K562 (cell line): ENCODE data around the gene DIPK1B. TPM values are rescaled to one million over a fixed set of nuclear protein-coding genes. Genes with fewer than 3 reads are reported as not detected.

ENCODE experiments used
- ATAC-seq: fragments of 200-7000 bp; cut with Tn5 transposase; 3 replicates; pipeline ENCODE4 v1.9.1; 2020; ENCODE audit warnings: moderate library complexity
- BruUV-seq: library from RNA; stranded (reverse); fragments of 400-500 nt; replicated peaks from 2 replicates; lab custom pipeline; 2021; lab: Mats Ljungman, UMichigan
- CTCF ChIA-PET: fragments of 300-600 bp; formaldehyde crosslinking; extraction: SDS; loops from one replicate; lab custom pipeline; 2021; ENCODE audit warnings: low intra/inter-chr PET ratio; lab: Yijun Ruan, JAX
- POLR2A ChIA-PET: fragments of 300-600, 350-650 bp; sonication (Branson Sonifier 250); formaldehyde crosslinking; extraction: SDS; loops from one replicate; lab custom pipeline; 2021; ENCODE audit warnings: antibody characterized with exemption, inconsistent platforms; lab: Yijun Ruan, JAX
- DNase-seq, 4 experiments: peaks; one replicate each; pipeline versions ENCODE4 v3.0.0 to v3.0.0-alpha.2; 2011 to 2018; ENCODE audit warnings: low spot score in 3 of 4, mixed read lengths in 3 of 4; ENCODE audit errors: extremely low read depth in 1 of 4
- FAIRE-seq: peaks from 2 replicates; lab custom pipeline; 2011; peaks lifted over from hg19 to GRCh38; lab: Jason Lieb, UNC
- H2AFZ ChIP-seq: 2 replicates; pipeline ENCODE4 v1.6.0; 2011; ENCODE audit warnings: low read depth, low read length, control low read depth, inconsistent platforms
- H3K27ac ChIP-seq: fragments of 200-600 bp; 3 replicates; pipeline ENCODE4 v1.8.0; 2011; ENCODE audit warnings: low read depth, mild to moderate bottlenecking, control low read depth, inconsistent platforms, low read length, moderate library complexity, mixed read lengths; ENCODE audit errors: extremely low read depth
- H3K27me3 ChIP-seq, 2 experiments: fragments of 300-600 bp in 1 of 2; 2 replicates in 1 of 2; 3 replicates in 1 of 2; pipeline versions ENCODE4 v1.6.0 to v1.8.0; 2011; ENCODE audit warnings: inconsistent platforms in 2 of 2, low read length in 2 of 2, mild to moderate bottlenecking in 1 of 2, mixed read lengths in 1 of 2, moderate library complexity in 1 of 2; ENCODE audit not compliant: control insufficient read depth in 2 of 2, insufficient read depth in 2 of 2
- H3K36me3 ChIP-seq: fragments of 300-600 bp; 3 replicates; pipeline ENCODE4 v1.8.0; 2011; ENCODE audit warnings: mild to moderate bottlenecking, low read length, inconsistent platforms; ENCODE audit not compliant: control insufficient read depth, insufficient read depth
- H3K4me1 ChIP-seq, 2 experiments: fragments of 200-600 bp in 1 of 2; replicated peaks in 1 of 2; 2 replicates in 1 of 2; 3 replicates in 1 of 2; pipeline versions ENCODE4 v1.5.1 to v1.8.0; 2011; ENCODE audit warnings: inconsistent platforms in 2 of 2, low read length in 2 of 2, mild to moderate bottlenecking in 1 of 2, mixed read lengths in 1 of 2, moderate library complexity in 1 of 2; ENCODE audit not compliant: control insufficient read depth in 2 of 2, insufficient read depth in 2 of 2
- H3K4me2 ChIP-seq: 2 replicates; pipeline ENCODE4 v1.6.1; 2011; ENCODE audit warnings: low read length, control low read depth, inconsistent platforms, mixed read lengths; ENCODE audit not compliant: insufficient read depth
- H3K4me3 ChIP-seq: fragments of 200-600 bp; sonication (generic), shearing (Covaris generic); 2 replicates; pipeline ENCODE4 v1.5.1; 2016; ENCODE audit warnings: control low read depth, inconsistent platforms
- H3K79me2 ChIP-seq: fragments of 200-600 bp; 3 replicates; pipeline ENCODE4 v1.8.0; 2011; ENCODE audit warnings: low read length, inconsistent platforms; ENCODE audit not compliant: control insufficient read depth, insufficient read depth
- H3K9ac ChIP-seq, 2 experiments: 2 replicates each; pipeline versions ENCODE4 v1.6.0 to v1.6.1; 2011; ENCODE audit warnings: low read depth in 2 of 2, low read length in 2 of 2, control low read depth in 1 of 2, inconsistent platforms in 1 of 2, mild to moderate bottlenecking in 1 of 2, mixed read lengths in 1 of 2; ENCODE audit not compliant: insufficient read depth in 1 of 2
- H3K9me1 ChIP-seq: one replicate; pipeline ENCODE4 v1.6.0; 2011; ENCODE audit warnings: inconsistent platforms, mild to moderate bottlenecking, low read length, moderate library complexity; ENCODE audit not compliant: control insufficient read depth, insufficient read depth
- H3K9me3 ChIP-seq: replicated peaks from 2 replicates; pipeline ENCODE4 v1.5.1; 2011; ENCODE audit warnings: low read depth, low read length, inconsistent platforms; ENCODE audit not compliant: control insufficient read depth, insufficient read depth
- H4K20me1 ChIP-seq: replicated peaks from 2 replicates; pipeline ENCODE4 v1.6.1; 2011; ENCODE audit warnings: low read length, inconsistent platforms, mixed read lengths; ENCODE audit not compliant: control insufficient read depth, insufficient read depth
- CBFA2T2 ChIP-seq: fragments of 450-650 bp; conservative IDR thresholded peaks from 2 replicates; pipeline ENCODE4 v1.6.1; 2017; ENCODE audit warnings: mild to moderate bottlenecking
- CHCHD3 ChIP-seq: fragments of 250-450 bp; sonication (Bioruptor Pico); IDR thresholded peaks from 2 replicates; pipeline ENCODE4 v2.1.2; 2022; ENCODE audit warnings: mild to moderate bottlenecking
- ETS1 ChIP-seq: conservative IDR thresholded peaks from 2 replicates; pipeline ENCODE4 v1.6.1; 2011; ENCODE audit warnings: low read depth, mild to moderate bottlenecking, low read length; ENCODE audit not compliant: control insufficient read depth
- EWSR1 ChIP-seq: fragments of 450-650 bp; IDR thresholded peaks from 2 replicates; pipeline ENCODE4 v1.6.1; 2018; ENCODE audit warnings: borderline replicate concordance, mild to moderate bottlenecking, low read depth, moderate library complexity; ENCODE audit not compliant: partially characterized antibody
- KAT8 ChIP-seq: fragments of 450-650 bp; IDR thresholded peaks from 2 replicates; pipeline ENCODE4 v1.6.1; 2016; ENCODE audit warnings: low read depth, mild to moderate bottlenecking
- KDM5B ChIP-seq: fragments of 200-600 bp; sonication (generic); IDR thresholded peaks from 2 replicates; pipeline ENCODE4 v1.6.1; 2012; ENCODE audit warnings: low read depth, mild to moderate bottlenecking, moderate library complexity, low read length, control low read depth, inconsistent platforms; ENCODE audit not compliant: insufficient replicate concordance
- POLR3A ChIP-seq: IDR thresholded peaks from 2 replicates; pipeline ENCODE4 v1.6.1; 2011; ENCODE audit warnings: borderline replicate concordance, mild to moderate bottlenecking, moderate library complexity; ENCODE audit not compliant: insufficient read length, insufficient read depth; ENCODE audit errors: extremely low read depth
- PYGO2 ChIP-seq: fragments of 450-650 bp; IDR thresholded peaks from 2 replicates; pipeline ENCODE4 v1.6.1; 2016; ENCODE audit warnings: mild to moderate bottlenecking, missing genetic modification characterization, moderate library complexity, missing compliant biosample characterization
- THRA ChIP-seq: fragments of 450-650 bp; IDR thresholded peaks from 2 replicates; pipeline ENCODE4 v1.6.1; 2017; ENCODE audit warnings: mild to moderate bottlenecking, moderate library complexity
- ZNF280B ChIP-seq: fragments of 250-450 bp; sonication (Bioruptor Pico); IDR thresholded peaks from 2 replicates; pipeline ENCODE4 v1.5.1; 2021; ENCODE audit warnings: mild to moderate bottlenecking
- WGBS: fragments of 100-300 bp; shearing (Covaris generic); methylation state at CpG from one replicate; pipeline ENCODE4 v1.1.6; 2016; ENCODE audit warnings: low coverage, mixed read lengths; ENCODE audit not compliant: insufficient coverage; ENCODE audit errors: missing lambda C conversion rate; 5-methylcytosine and 5-hydroxymethylcytosine counted together
- in situ Hi-C: fragments of 300-500 bp; cut with MboI; formaldehyde crosslinking; loops from 4 replicates; pipeline ENCODE4 v1.15.0; 2018; ENCODE audit warnings: inconsistent platforms, mixed read lengths
- intact Hi-C: fragments of 100-400 bp; cut with micrococcal nuclease; formaldehyde crosslinking; loops from 2 replicates; pipeline ENCODE4 v1.14.2; 2022
- polyA plus RNA-seq, 8 experiments: library from polyadenylated mRNA; depleted of rRNA in 4 of 8; stranded (reverse) in 5 of 8; unstranded in 3 of 8; fragments of >200 nt; fragmentation: Nextera tagmentation in 2 of 8; fragmentation: Illumina TruSeq in 1 of 8; extraction: Ambion mirVana in 2 of 8; extraction: Trizol in 1 of 8; gene quantifications; 2 replicates each; pipeline versions ENCODE4 v1.2.1 to v1.2.3, GENCODE V29; 2011 to 2014; ENCODE audit warnings: inconsistent platforms in 1 of 8, missing spikeins in 1 of 8
- total RNA-seq, 7 experiments: library from RNA; depleted of rRNA in 6 of 7; stranded (reverse); fragments of >200 nt in 6 of 7; fragmentation: Illumina TruSeq in 2 of 7; extraction: Trizol in 2 of 7; gene quantifications; 2 replicates each; pipeline versions ENCODE4 v1.2.1 to v1.2.3, GENCODE V29; 2011 to 2021; ENCODE audit warnings: low replicate concordance in 1 of 7

The DIPK1B gene
- total and polyA plus RNA-seq, 9 of the 15 experiments (the other 6 are each of a cell fraction or from before 2014, with no cell fraction given) = 0.08 to 22.3 (median 5.9) TPM

- intact Hi-C loops = no loop called here
- WGBS = 87% methylated on average over 13 of the region's 15 CpGs
- FAIRE-seq = no peak
- no peak for DNase-seq
- H3K9ac ChIP-seq = peak overlapping the region in 1 of 2 experiments; percentile 98; a peak in 2 of 4 replicates
- H3K4me3 ChIP-seq = no peak overlapping the region
- H3K9me1 ChIP-seq = peaks cover 6% of the 10 kb centered on the region
- H3K27me3 ChIP-seq = no peaks in the 10 kb centered on the region
- BruUV-seq = no TSS peak
- no peak overlapping the region for H3K27ac ChIP-seq
- peaks cover 58% of the 10 kb centered on the region for H3K79me2 ChIP-seq
- H3K9me3 ChIP-seq = no peaks in the 10 kb centered on the region
- H3K4me1 ChIP-seq = peaks cover 6 to 74% of the 10 kb centered on the region in 2 experiments; a peak in 4 of 5 replicates
- CTCF ChIA-PET = no interaction called here
- no peak for ATAC-seq
- H3K4me2 ChIP-seq = no peak overlapping the region
- no peak for TF ChIP-seq EWSR1
- TF ChIP-seq ZNF280B (CRISPR knock-in tag) = no peak
- TF ChIP-seq THRA = no peak
- TF ChIP-seq CBFA2T2 = no peak
- no peak for TF ChIP-seq ETS1
- TF ChIP-seq KDM5B = no peak
- no peak for TF ChIP-seq PYGO2 (tag)
- TF ChIP-seq POLR3A = no peak
- no peak for TF ChIP-seq CHCHD3 (CRISPR knock-in tag)
- no peak for TF ChIP-seq KAT8
- TF ChIP-seq, all 486 proteins: peak for 0
- in situ Hi-C loops = no loop called here
- Histone ChIP-seq H2AFZ (no peak overlapping the region), H4K20me1 (peaks cover 6% of the 10 kb centered on the region; the same call in 1 of the 2 replicates), H3K36me3 (peaks cover 20% of the 10 kb centered on the region; the same call in 1 of the 3 replicates)
- POLR2A ChIA-PET = interaction anchor here (0.8 kb wide), 1 partner anchor 728 kb away, joined by 3 read pairs; no protein-coding TSS in a partner anchor
Measured at GRCh38 chr9:136684799-136685198, 27.6 kb upstream of the DIPK1B start.
